ENCODE results near the gene CAVIN3. TPM values are rescaled to one million over a fixed set of nuclear protein-coding genes. Genes with fewer than 3 reads are reported as not detected.

CAVIN3 gene
- total RNA-seq (2021; fragmentation: NEBNext Ultra II Directional; extraction: Animal tissue kit (Norgen Biotek cat#: 25700)) (17.7 and 20.4 TPM in 2 replicates), polyA plus RNA-seq (2011; rRNA removed) (26.4 and 27.6 TPM in 2 replicates), polyA minus RNA-seq (2011; rRNA and poly(A)+ RNA removed) (1.5 and 2.9 TPM in 2 replicates)
- 32.4 TPM for polyA plus RNA-seq (2011; cell fraction: cytosol; rRNA removed)
- polyA plus RNA-seq (2011; cell fraction: nucleus; rRNA removed) = 21.2 TPM
- polyA plus RNA-seq (2012, experiment 1 of 2) = 14.5 to 21.3 TPM (median 18.9 TPM) in 4 replicates
- polyA plus RNA-seq (2012, experiment 2 of 2) = 22.2 TPM
- 10.8 TPM for polyA plus RNA-seq (2013, experiment 1 of 2)
- 10.4 TPM for polyA plus RNA-seq (2013, experiment 2 of 2)
- 4.3 TPM for polyA minus RNA-seq (2011; cell fraction: cytosol; rRNA and poly(A)+ RNA removed)
- polyA minus RNA-seq (2011; cell fraction: nucleus; rRNA and poly(A)+ RNA removed) = 18.5 TPM
- long read RNA-seq, experiment 1, transcript CAVIN3-201 (2 exons, 1,174 nt) = major isoform, 6 of 24 reads
- long read RNA-seq, experiment 1, partial matches to known transcripts = 14 of 24 reads
- long read RNA-seq, experiment 1, other reads (novel, unspliced or antisense) = 4 of 24 reads
- long read RNA-seq, experiment 2 = 0 reads

GRCh38 chr11:6320411-6321155 lies at the start of gene CAVIN3:
Gene CAVIN3, minus strand, starts transcription at chr11:6320501. Its CDS starts 25 bp downstream, at chr11:6320476.
- H3K4me2 ChIP-seq (ENCODE audit: insufficient read depth in 1 of 2, low read depth in 2 of 2, low read length in 2 of 2) = peak within 1 kb of the TSS; percentile 85 to 98
- peak within 1 kb of the TSS; percentile 99; the same call in 1 of the 2 replicates for H2BK15ac ChIP-seq (ENCODE audit: low read length)
- peak within 1 kb of the TSS; percentile 79 for H4K5ac ChIP-seq (ENCODE audit: insufficient read length, low read depth, low read length)
- peak within 1 kb of the TSS; percentile 93; the same call in 1 of the 2 replicates for H2BK5ac ChIP-seq (ENCODE audit: low read depth, low read length)
- H4K91ac ChIP-seq (replicated peaks; ENCODE audit: insufficient read length, low read length) = peak within 1 kb of the TSS; percentile 97
- peak within 1 kb of the TSS; percentile 60 to 77 (median 62) for H3K4me3 ChIP-seq (ENCODE audit: extremely low read depth in 1 of 4, insufficient read depth in 2 of 4, low read depth in 3 of 4, low read length in 4 of 4)
- peak within 1 kb of the TSS; percentile 92 for H2BK12ac ChIP-seq (ENCODE audit: low read depth, low read length)
- no peaks in the 10 kb centered on the region for H4K20me1 ChIP-seq (replicated peaks in 1 of 2; ENCODE audit: control insufficient read depth in 1 of 2, insufficient read depth in 2 of 2, low read length in 2 of 2)
- no peaks in the 10 kb centered on the region for H3K79me2 ChIP-seq (ENCODE audit: control insufficient read depth in 1 of 2, insufficient read depth in 2 of 2, low read length in 2 of 2)
- peak within 1 kb of the TSS; percentile 81 for H2BK120ac ChIP-seq (replicated peaks; ENCODE audit: low read depth, low read length)
- H3K27ac ChIP-seq (ENCODE audit: low read depth, low read length) = peak within 1 kb of the TSS; percentile 72
- peak within 1 kb of the TSS; percentile 5; the same call in 1 of the 2 replicates for H2AFZ ChIP-seq (ENCODE audit: low read length)
- peak within 1 kb of the TSS; percentile 64 for H3K56ac ChIP-seq (replicated peaks; ENCODE audit: insufficient read length, low read depth, low read length)
- WGBS, 2 experiments (ENCODE audit: extremely low coverage in 1 of 2, insufficient coverage in 1 of 2, insufficient read length in 1 of 2, insufficient replicate concordance in 2 of 2, low coverage in 1 of 2, low lambda C conversion rate in 2 of 2, missing lambda C conversion rate in 1 of 2) = 12% methylated on average over 37 of the region's 44 CpGs; no CpG with 5 or more reads in 1 of the 2 experiments
- H3K23me2 ChIP-seq (ENCODE audit: low read depth, low read length) = peaks cover 19% of the 10 kb centered on the region
- no peak within 1 kb of the TSS for H2AK5ac ChIP-seq (ENCODE audit: low read depth, low read length)
- H3K4me1 ChIP-seq (replicated peaks in 1 of 4; ENCODE audit: control insufficient read depth in 3 of 4, insufficient read depth in 4 of 4, low read length in 3 of 4) = peaks cover 5 to 36% (median 28%) of the 10 kb centered on the region in 4 experiments
- FAIRE-seq = no peak
- H3K14ac ChIP-seq (ENCODE audit: insufficient read length) = peak within 1 kb of the TSS; percentile 12
- H3K4ac ChIP-seq (replicated peaks; ENCODE audit: insufficient read length, low read depth, low read length) = peak within 1 kb of the TSS; percentile 92
- ChIA-PET POLR2A (ENCODE audit: partially characterized antibody) (interaction anchor here (0.8 to 1.8 kb wide), 8 partner anchors 13 to 363 kb away, joined by 3 to 7 read pairs (median 4); partner anchors contain the start of genes FHIP1B and MRPL17), CTCF (ENCODE audit: partially characterized antibody) (interaction anchor here (0.8 to 12.8 kb wide), 10 partner anchors 15 to 385 kb away, joined by 3 to 145 read pairs (median 8); partner anchors contain the start of gene CCKBR)
- peak within 1 kb of the TSS; percentile 96 for H3K18ac ChIP-seq (ENCODE audit: extremely low read depth, low read length)
- no peaks in the 10 kb centered on the region for H3K9me3 ChIP-seq (ENCODE audit: insufficient read depth in 2 of 2, low read depth in 1 of 2, low read length in 1 of 2)
- H4K8ac ChIP-seq (ENCODE audit: extremely low read depth, insufficient read depth, low read length) = peak within 1 kb of the TSS; percentile 92
- H3K79me1 ChIP-seq (ENCODE audit: low read depth, low read length) = no peaks in the 10 kb centered on the region
- H3K36me3 ChIP-seq (ENCODE audit: control insufficient read depth in 2 of 4, insufficient read depth in 4 of 4, low read length in 3 of 4) = no peaks in the 10 kb centered on the region
- peak within 1 kb of the TSS; percentile 60 to 82 (median 71) for H3K9ac ChIP-seq (replicated peaks in 1 of 4; ENCODE audit: extremely low read depth in 1 of 4, low read depth in 3 of 4, low read length in 3 of 4)
- 0 out of 2 replicates have a peak within 1 kb of the TSS, but pooled peaks have one; percentile 86 for H2BK20ac ChIP-seq (ENCODE audit: low read length)
- H3K27me3 ChIP-seq (replicated peaks in 1 of 4; ENCODE audit: control insufficient read depth in 3 of 4, extremely low read depth in 1 of 4, insufficient read depth in 3 of 4, low read length in 3 of 4) = peaks cover 0 to 3% (median 1%) of the 10 kb centered on the region in 4 experiments; a peak in 1 of 7 replicates
- H3K23ac ChIP-seq (ENCODE audit: insufficient read length) = no peak within 1 kb of the TSS
- peak in 1 of 2 experiments; percentile 81 for DNase-seq (ENCODE audit: low read depth in 1 of 2, low spot score in 2 of 2)
- TF ChIP-seq POLR2A (IDR thresholded peaks at IDR 0.05; ENCODE audit: control extremely low read depth in 1 of 2, low read depth in 2 of 2, low read length in 2 of 2) (peak; percentile 81 to 88), SIN3A (conservative IDR thresholded peaks at IDR 0.05 in 1 of 2, IDR thresholded peaks at IDR 0.05 in 1 of 2; ENCODE audit: low read depth in 1 of 2, low read length in 2 of 2) (0 out of 4 replicates have a peak, but pooled peaks of 1 of the 2 experiments have one; percentile 44), ASH2L (IDR thresholded peaks at IDR 0.05; ENCODE audit: low read length) (peak; percentile 88), RNF2 (IDR thresholded peaks at IDR 0.05; ENCODE audit: borderline replicate concordance, low read depth, low read length, missing control alignments, poor library complexity, severe bottlenecking) (no peak), CHD1 (IDR thresholded peaks at IDR 0.05; ENCODE audit: low read depth, low read length) (no peak), CTBP2 (IDR thresholded peaks at IDR 0.05; ENCODE audit: borderline replicate concordance, insufficient read depth, insufficient read length, low read length) (no peak), CEBPB (IDR thresholded peaks at IDR 0.05; ENCODE audit: low read depth, low read length) (no peak), TAF7 (optimal IDR thresholded peaks at IDR 0.05; ENCODE audit: borderline replicate concordance, low read depth, low read length) (peak; percentile 60)

Measured in H1 (cell line).